Activated naive CD4-positive, alpha-beta T cell treated with anti-CD3 and anti-CD28 coated beads, Interleukin-2, amount 50 U/mL, for 72 hours (primary cell): ENCODE data around the gene USP32. TPM values are rescaled to one million over a fixed set of nuclear protein-coding genes. Genes with fewer than 3 reads are reported as not detected.
"Not testable (repeated sequence)": the region's sequence is repeated elsewhere in the genome, so short reads cannot be mapped to it uniquely, and the experiment has no call there.

Experiments used
- ATAC-seq, 2 donors: fragments of 150-1000 bp; cut with Tn5 transposase; 2 replicates each; pipeline ENCODE4 v1.10.0; 2021; ENCODE audit warnings: mild to moderate bottlenecking in 2 of 2, moderate library complexity in 2 of 2
- DNase-seq, 2 donors: peaks; one replicate each; pipeline ENCODE4 v3.0.0; 2021 to 2022; ENCODE audit warnings: low spot score in 2 of 2
- H3K27ac Mint-ChIP-seq, 2 donors: one replicate each; pipeline ENCODE4 v1.8.0; 2022; ENCODE audit warnings: mild to moderate bottlenecking in 2 of 2, mixed read lengths in 2 of 2
- H3K36me3 Mint-ChIP-seq, 2 donors: one replicate each; pipeline ENCODE4 v1.8.0; 2022; ENCODE audit warnings: mixed read lengths in 2 of 2
- H3K9me3 Mint-ChIP-seq, 2 donors: one replicate each; pipeline ENCODE4 v1.8.0; 2022; ENCODE audit warnings: mixed read lengths in 2 of 2
- total RNA-seq, 2 donors: library from RNA; stranded (reverse); gene quantifications; one replicate each; pipeline ENCODE4 v1.2.3, GENCODE V29; 2022

The USP32 gene
- total RNA-seq, 2 donors from 2014 or later, result 42.6 to 51.5 TPM

- Mint-ChIP-seq H3K36me3 (peaks cover 0 to 5% of the 10 kb centered on the region in 2 donors), H3K27ac (no peak overlapping the region), H3K9me3 (no peaks in the 10 kb centered on the region)
- ATAC-seq, result no peak
- DNase-seq, result no peak
Measured at GRCh38 chr17:60328679-60329078, 63.3 kb downstream of the USP32 start.

- Mint-ChIP-seq H3K9me3 (no peaks in the 10 kb centered on the region), H3K36me3 (peaks cover 0 to 5% of the 10 kb centered on the region in 2 donors), H3K27ac (no peak overlapping the region)
- DNase-seq, result no peak
- ATAC-seq, result no peak
Measured at GRCh38 chr17:60327901-60328273, 64.0 kb downstream of the USP32 start.

GRCh38 chr17:60327134-60327900, 64.6 kb downstream of the USP32 start:
- Mint-ChIP-seq H3K27ac (no peak overlapping the region), H3K9me3 (no peaks in the 10 kb centered on the region), H3K36me3 (peaks cover 0 to under 1% of the 10 kb centered on the region in 2 donors)
- ATAC-seq (no peak), DNase-seq (no peak)

- ATAC-seq (no peak), DNase-seq (no peak)
- H3K9me3 Mint-ChIP-seq, result no peaks in the 10 kb centered on the region
- H3K27ac Mint-ChIP-seq, result no peak overlapping the region
- H3K36me3 Mint-ChIP-seq, result no peaks in the 10 kb centered on the region
Measured at GRCh38 chr17:60326702-60327101, 65.2 kb downstream of the USP32 start.

- no peaks in the 10 kb centered on the region for H3K36me3 Mint-ChIP-seq
- no peak overlapping the region for H3K27ac Mint-ChIP-seq
- no peak for DNase-seq
- H3K9me3 Mint-ChIP-seq, result no peaks in the 10 kb centered on the region
- no peak for ATAC-seq
Measured at GRCh38 chr17:60325730-60326524, 66.0 kb downstream of the USP32 start.

GRCh38 chr17:60323754-60324153, 68.2 kb downstream of the USP32 start:
- no peak for ATAC-seq
- H3K36me3 Mint-ChIP-seq, result no peaks in the 10 kb centered on the region
- DNase-seq, result no peak
- no peaks in the 10 kb centered on the region for H3K9me3 Mint-ChIP-seq
- no peak overlapping the region for H3K27ac Mint-ChIP-seq

GRCh38 chr17:60322056-60322387, 69.9 kb downstream of the USP32 start:
- H3K36me3 Mint-ChIP-seq, result peaks cover 0 to under 1% of the 10 kb centered on the region in 2 donors
- no peak overlapping the region for H3K27ac Mint-ChIP-seq
- ATAC-seq (no peak), DNase-seq (no peak)
- no peaks in the 10 kb centered on the region for H3K9me3 Mint-ChIP-seq

- no peak for ATAC-seq
- DNase-seq, result no peak
- Mint-ChIP-seq H3K36me3 (peaks cover 0 to 6% of the 10 kb centered on the region in 2 donors), H3K27ac (no peak overlapping the region), H3K9me3 (no peaks in the 10 kb centered on the region)
Measured at GRCh38 chr17:60321336-60322055, 70.4 kb downstream of the USP32 start.

GRCh38 chr17:60318830-60319229, 73.1 kb downstream of the USP32 start:
- no peak for ATAC-seq
- H3K36me3 Mint-ChIP-seq, result peaks cover 0 to 17% of the 10 kb centered on the region in 2 donors
- no peak overlapping the region for H3K27ac Mint-ChIP-seq

GRCh38 chr17:60318326-60318725, 73.6 kb downstream of the USP32 start:
- no peak for ATAC-seq
- DNase-seq, result no peak
- Mint-ChIP-seq H3K9me3 (no peaks in the 10 kb centered on the region), H3K27ac (no peak overlapping the region), H3K36me3 (peaks cover 0 to 17% of the 10 kb centered on the region in 2 donors)

More at GRCh38 chr17:60318830-60319229, 73.1 kb downstream of the USP32 start:
- DNase-seq, result no peak
- no peaks in the 10 kb centered on the region for H3K9me3 Mint-ChIP-seq

GRCh38 chr17:60315650-60316049, 76.3 kb downstream of the USP32 start:
- DNase-seq (no peak), ATAC-seq (no peak)
- H3K36me3 Mint-ChIP-seq, result peaks cover 0 to 17% of the 10 kb centered on the region in 2 donors
- no peaks in the 10 kb centered on the region for H3K9me3 Mint-ChIP-seq
- H3K27ac Mint-ChIP-seq, result no peak overlapping the region

- H3K27ac Mint-ChIP-seq, H3K9me3 Mint-ChIP-seq, DNase-seq: not testable (repeated sequence)
- ATAC-seq, result peak; percentile 35 to 44
- H3K36me3 Mint-ChIP-seq, result peaks cover 0 to 17% of the 10 kb centered on the region in 2 donors
Measured at GRCh38 chr17:60314900-60315299, 77.0 kb downstream of the USP32 start.

GRCh38 chr17:60314423-60314822, 77.5 kb downstream of the USP32 start:
- Mint-ChIP-seq H3K27ac (peak overlapping the region in 1 of 2 donors; percentile 90), H3K9me3 (no peaks in the 10 kb centered on the region), H3K36me3 (peaks cover 0 to 17% of the 10 kb centered on the region in 2 donors)
- ATAC-seq (peak in 1 of 2 donors; percentile 40), DNase-seq (no peak)

- DNase-seq (no peak), ATAC-seq (no peak)
- Mint-ChIP-seq H3K27ac (no peak overlapping the region), H3K36me3 (peaks cover 0 to 15% of the 10 kb centered on the region in 2 donors), H3K9me3 (no peaks in the 10 kb centered on the region)
Measured at GRCh38 chr17:60311936-60312335, 80.0 kb downstream of the USP32 start.

- no peaks in the 10 kb centered on the region for H3K9me3 Mint-ChIP-seq
- ATAC-seq (no peak), DNase-seq (no peak)
- H3K36me3 Mint-ChIP-seq, result peaks cover 0 to 8% of the 10 kb centered on the region in 2 donors
- no peak overlapping the region for H3K27ac Mint-ChIP-seq
Measured at GRCh38 chr17:60311186-60311585, 80.7 kb downstream of the USP32 start.

- DNase-seq (no peak), ATAC-seq (peak; percentile 79 to 80)
- no peaks in the 10 kb centered on the region for H3K36me3 Mint-ChIP-seq
- no peaks in the 10 kb centered on the region for H3K9me3 Mint-ChIP-seq
- H3K27ac Mint-ChIP-seq, result peak overlapping the region in 1 of 2 donors; percentile 69
Measured at GRCh38 chr17:60305141-60305540, 86.8 kb downstream of the USP32 start.

- ATAC-seq (no peak), DNase-seq (no peak)
- H3K27ac Mint-ChIP-seq, result no peak overlapping the region
- H3K36me3 Mint-ChIP-seq, result no peaks in the 10 kb centered on the region
- no peaks in the 10 kb centered on the region for H3K9me3 Mint-ChIP-seq
Measured at GRCh38 chr17:60304502-60304901, 87.4 kb downstream of the USP32 start.
